OCI-LY3 (cell line): ENCODE measurements around the gene CNN2.

Experiments
- CTCF ChIP-seq: fragments of 200-600, 300-600 bp; sonication (generic); IDR thresholded peaks from 2 replicates; pipeline ENCODE4 v1.5.1; 2014; ENCODE audit warnings: antibody characterized with exemption, low read length, low read depth
- EZH2phosphoT487 ChIP-seq: fragments of 200-600 bp; shearing (Covaris generic); IDR thresholded peaks from 2 replicates; pipeline ENCODE4 v1.6.1; 2018; ENCODE audit warnings: antibody characterized with exemption, mixed run types, low read depth

DNA sequence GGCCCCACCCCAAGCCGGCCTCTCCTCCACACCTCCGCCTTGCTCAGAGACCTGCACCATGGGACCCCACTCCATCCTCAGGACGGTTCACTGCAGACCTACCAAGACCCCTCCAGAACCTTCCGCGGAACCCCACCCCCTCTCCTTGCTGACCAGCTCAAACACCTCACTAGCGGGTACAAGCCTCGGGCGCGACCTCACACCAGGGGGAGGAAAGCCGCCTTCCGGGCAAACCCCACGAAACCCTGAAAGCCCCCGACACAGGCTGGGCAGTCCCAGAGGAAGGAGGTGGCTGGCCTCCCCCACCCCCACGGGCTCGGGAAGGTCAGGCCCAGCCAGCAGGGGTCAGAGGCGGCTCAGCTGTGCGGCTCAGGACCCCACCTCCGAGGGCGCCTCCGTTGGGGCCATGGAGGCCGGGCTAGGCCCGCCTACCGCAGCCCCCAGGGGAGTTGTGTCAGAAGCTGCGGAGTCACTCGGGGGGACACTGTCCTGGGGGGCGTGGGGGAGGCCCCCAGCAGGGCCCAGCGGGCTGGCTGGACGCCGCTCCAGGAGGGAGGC lies 16.3 kb upstream of the CNN2 start:
- TF ChIP-seq CTCF (no peak), EZH2phosphoT487 (no peak)
